ENCODE data around the gene FAM237A.

DNA sequence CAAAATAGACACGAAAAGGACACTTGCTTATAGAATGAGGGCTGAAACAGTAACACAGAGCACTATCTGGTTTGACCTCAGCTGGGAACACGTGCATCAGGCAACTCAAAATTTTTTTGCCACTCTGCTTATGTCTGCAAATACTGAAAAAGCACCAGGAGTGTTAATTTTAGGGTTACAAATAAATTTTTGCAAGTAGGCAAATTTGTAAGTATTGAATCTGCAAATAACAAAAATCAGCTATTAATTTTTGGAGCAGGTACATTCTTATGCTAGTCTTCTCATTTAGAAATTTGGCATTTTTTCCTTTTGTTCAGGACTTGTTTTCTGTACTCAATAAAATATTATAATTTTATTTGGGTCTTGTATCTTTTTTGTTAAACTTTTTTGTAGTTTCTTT, 46.2 kb downstream of the FAM237A start:
- no peak for TF ChIP-seq EZH2 (IDR thresholded peaks at IDR 0.05; ENCODE audit: borderline replicate concordance, low read depth, low read length)
- no peak for TF ChIP-seq ZNF311 (CRISPR knock-in tag; IDR thresholded peaks at IDR 0.05)
- no peak for TF ChIP-seq TAF1 (IDR thresholded peaks at IDR 0.05; ENCODE audit: control insufficient read depth, extremely low read depth, insufficient read depth, low read length, severe bottlenecking)
- no peak for TF ChIP-seq EP300 (IDR thresholded peaks at IDR 0.05; ENCODE audit: low read length)
- TF ChIP-seq, protein P1, sequence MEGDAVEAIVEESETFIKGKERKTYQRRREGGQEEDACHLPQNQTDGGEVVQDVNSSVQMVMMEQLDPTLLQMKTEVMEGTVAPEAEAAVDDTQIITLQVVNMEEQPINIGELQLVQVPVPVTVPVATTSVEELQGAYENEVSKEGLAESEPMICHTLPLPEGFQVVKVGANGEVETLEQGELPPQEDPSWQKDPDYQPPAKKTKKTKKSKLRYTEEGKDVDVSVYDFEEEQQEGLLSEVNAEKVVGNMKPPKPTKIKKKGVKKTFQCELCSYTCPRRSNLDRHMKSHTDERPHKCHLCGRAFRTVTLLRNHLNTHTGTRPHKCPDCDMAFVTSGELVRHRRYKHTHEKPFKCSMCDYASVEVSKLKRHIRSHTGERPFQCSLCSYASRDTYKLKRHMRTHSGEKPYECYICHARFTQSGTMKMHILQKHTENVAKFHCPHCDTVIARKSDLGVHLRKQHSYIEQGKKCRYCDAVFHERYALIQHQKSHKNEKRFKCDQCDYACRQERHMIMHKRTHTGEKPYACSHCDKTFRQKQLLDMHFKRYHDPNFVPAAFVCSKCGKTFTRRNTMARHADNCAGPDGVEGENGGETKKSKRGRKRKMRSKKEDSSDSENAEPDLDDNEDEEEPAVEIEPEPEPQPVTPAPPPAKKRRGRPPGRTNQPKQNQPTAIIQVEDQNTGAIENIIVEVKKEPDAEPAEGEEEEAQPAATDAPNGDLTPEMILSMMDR (IDR thresholded peaks at IDR 0.05 in 2 of 3, conservative IDR thresholded peaks at IDR 0.05 in 1 of 3; ENCODE audit: insufficient read depth in 2 of 3, low read depth in 1 of 3, low read length in 3 of 3) = no peak
- TF ChIP-seq ZNF282 (CRISPR knock-in tag; IDR thresholded peaks at IDR 0.05) = no peak
- TF ChIP-seq ESRRA (IDR thresholded peaks at IDR 0.05; ENCODE audit: borderline replicate concordance, low read depth) = no peak
- TF ChIP-seq JUNB (CRISPR knock-in tag; conservative IDR thresholded peaks at IDR 0.05) = no peak
- TF ChIP-seq, protein P2, sequence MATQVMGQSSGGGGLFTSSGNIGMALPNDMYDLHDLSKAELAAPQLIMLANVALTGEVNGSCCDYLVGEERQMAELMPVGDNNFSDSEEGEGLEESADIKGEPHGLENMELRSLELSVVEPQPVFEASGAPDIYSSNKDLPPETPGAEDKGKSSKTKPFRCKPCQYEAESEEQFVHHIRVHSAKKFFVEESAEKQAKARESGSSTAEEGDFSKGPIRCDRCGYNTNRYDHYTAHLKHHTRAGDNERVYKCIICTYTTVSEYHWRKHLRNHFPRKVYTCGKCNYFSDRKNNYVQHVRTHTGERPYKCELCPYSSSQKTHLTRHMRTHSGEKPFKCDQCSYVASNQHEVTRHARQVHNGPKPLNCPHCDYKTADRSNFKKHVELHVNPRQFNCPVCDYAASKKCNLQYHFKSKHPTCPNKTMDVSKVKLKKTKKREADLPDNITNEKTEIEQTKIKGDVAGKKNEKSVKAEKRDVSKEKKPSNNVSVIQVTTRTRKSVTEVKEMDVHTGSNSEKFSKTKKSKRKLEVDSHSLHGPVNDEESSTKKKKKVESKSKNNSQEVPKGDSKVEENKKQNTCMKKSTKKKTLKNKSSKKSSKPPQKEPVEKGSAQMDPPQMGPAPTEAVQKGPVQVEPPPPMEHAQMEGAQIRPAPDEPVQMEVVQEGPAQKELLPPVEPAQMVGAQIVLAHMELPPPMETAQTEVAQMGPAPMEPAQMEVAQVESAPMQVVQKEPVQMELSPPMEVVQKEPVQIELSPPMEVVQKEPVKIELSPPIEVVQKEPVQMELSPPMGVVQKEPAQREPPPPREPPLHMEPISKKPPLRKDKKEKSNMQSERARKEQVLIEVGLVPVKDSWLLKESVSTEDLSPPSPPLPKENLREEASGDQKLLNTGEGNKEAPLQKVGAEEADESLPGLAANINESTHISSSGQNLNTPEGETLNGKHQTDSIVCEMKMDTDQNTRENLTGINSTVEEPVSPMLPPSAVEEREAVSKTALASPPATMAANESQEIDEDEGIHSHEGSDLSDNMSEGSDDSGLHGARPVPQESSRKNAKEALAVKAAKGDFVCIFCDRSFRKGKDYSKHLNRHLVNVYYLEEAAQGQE (IDR thresholded peaks at IDR 0.05; ENCODE audit: borderline replicate concordance) = no peak
- TF ChIP-seq, protein P2 (CRISPR knock-in tag; IDR thresholded peaks at IDR 0.05; ENCODE audit: low read depth) = no peak
- no peak for TF ChIP-seq SRSF1 (IDR thresholded peaks at IDR 0.05; ENCODE audit: low read depth, low read length)
- TF ChIP-seq HDAC2 (IDR thresholded peaks at IDR 0.05) = no peak
- TF ChIP-seq, protein P3, sequence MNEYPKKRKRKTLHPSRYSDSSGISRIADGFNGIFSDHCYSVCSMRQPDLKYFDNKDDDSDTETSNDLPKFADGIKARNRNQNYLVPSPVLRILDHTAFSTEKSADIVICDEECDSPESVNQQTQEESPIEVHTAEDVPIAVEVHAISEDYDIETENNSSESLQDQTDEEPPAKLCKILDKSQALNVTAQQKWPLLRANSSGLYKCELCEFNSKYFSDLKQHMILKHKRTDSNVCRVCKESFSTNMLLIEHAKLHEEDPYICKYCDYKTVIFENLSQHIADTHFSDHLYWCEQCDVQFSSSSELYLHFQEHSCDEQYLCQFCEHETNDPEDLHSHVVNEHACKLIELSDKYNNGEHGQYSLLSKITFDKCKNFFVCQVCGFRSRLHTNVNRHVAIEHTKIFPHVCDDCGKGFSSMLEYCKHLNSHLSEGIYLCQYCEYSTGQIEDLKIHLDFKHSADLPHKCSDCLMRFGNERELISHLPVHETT (CRISPR knock-in tag; conservative IDR thresholded peaks at IDR 0.05 in 1 of 2, IDR thresholded peaks at IDR 0.05 in 1 of 2) = no peak
- no peak for TF ChIP-seq FOXP1 (CRISPR knock-in tag; IDR thresholded peaks at IDR 0.05)
